Measurements from ENCODE around the gene NKAIN2. TPM values are rescaled to one million over a fixed set of nuclear protein-coding genes. Genes with fewer than 3 reads are reported as not detected.

NKAIN2 gene
- total and polyA plus RNA-seq, 2 donors (not counting 3 experiments of a cell fraction or from before 2014, with no cell fraction given), result 0.03 TPM; not detected in 1

GRCh38 chr6:124432620-124433019 lies 629.0 kb downstream of the NKAIN2 start:
- no TSS peak for BruUV-seq (replicated peaks)
- H2AFZ ChIP-seq (ENCODE audit: low read depth, low read length), result no peak overlapping the region
- H3K36me3 ChIP-seq (ENCODE audit: control insufficient read depth in 2 of 2, extremely low read depth in 1 of 2, insufficient read depth in 2 of 2, low read length in 2 of 2), result no peaks in the 10 kb centered on the region
- no peaks in the 10 kb centered on the region for H3K27me3 ChIP-seq (ENCODE audit: control insufficient read depth in 2 of 2, insufficient read depth in 2 of 2, low read length in 2 of 2)
- CTCF ChIA-PET, result no interaction called here
- no peaks in the 10 kb centered on the region for H3K9me3 ChIP-seq (replicated peaks; ENCODE audit: control insufficient read depth, insufficient read depth, low read length)
- H3K79me2 ChIP-seq (ENCODE audit: control insufficient read depth, insufficient read depth, low read length), result no peaks in the 10 kb centered on the region
- POLR2A ChIA-PET, result no interaction called here
- DNase-seq (ENCODE audit: low read depth, low spot score) (no peak), FAIRE-seq (no peak)
- TF ChIP-seq JUN (IDR thresholded peaks at IDR 0.05; ENCODE audit: borderline replicate concordance, insufficient read depth, insufficient read length, low read depth) (no peak), GATA2 (IDR thresholded peaks at IDR 0.05; ENCODE audit: insufficient read depth, insufficient read length, low read depth, low read length) (no peak), POLR2AphosphoS5 (IDR thresholded peaks at IDR 0.05; ENCODE audit: insufficient read depth, low read depth, low read length) (no peak), EZH2 (IDR thresholded peaks at IDR 0.05; ENCODE audit: borderline replicate concordance, low read depth, low read length, severe bottlenecking) (no peak), MYC (IDR thresholded peaks at IDR 0.05; ENCODE audit: low read depth, low read length) (no peak), FOS (IDR thresholded peaks at IDR 0.05; ENCODE audit: borderline replicate concordance, insufficient read depth, low read length) (no peak), MAX (IDR thresholded peaks at IDR 0.05; ENCODE audit: insufficient read depth, insufficient read length) (no peak), POLR2A (IDR thresholded peaks at IDR 0.05; ENCODE audit: low read depth, low read length) (no peak), CTCF (IDR thresholded peaks at IDR 0.05; ENCODE audit: extremely low read depth in 1 of 2, insufficient read depth in 1 of 2, low read depth in 1 of 2, low read length in 2 of 2) (no peak)
- no peaks in the 10 kb centered on the region for H3K9me1 ChIP-seq (replicated peaks; ENCODE audit: control insufficient read depth, extremely low read depth, insufficient read depth, low read length)
- H4K20me1 ChIP-seq (replicated peaks; ENCODE audit: control insufficient read depth, extremely low read depth, insufficient read depth, low read length), result no peaks in the 10 kb centered on the region
- no peak overlapping the region for H3K4me3 ChIP-seq (replicated peaks in 1 of 3; ENCODE audit: insufficient read depth in 1 of 3, low read depth in 1 of 3, low read length in 3 of 3)
- H3K4me1 ChIP-seq (ENCODE audit: control insufficient read depth, extremely low read depth, insufficient read depth, low read length), result no peaks in the 10 kb centered on the region
- no peak overlapping the region for H3K27ac ChIP-seq (ENCODE audit: insufficient read depth, low read depth, low read length)
- H3K9ac ChIP-seq (replicated peaks; ENCODE audit: extremely low read depth, insufficient read depth, low read length), result no peak overlapping the region
- intact Hi-C loops (cut with micrococcal nuclease) (no loop called here), dilution Hi-C loops (cut with MboI; ENCODE audit: extremely low pct_ligation_motif_present, low sequenced_read_pairs) (no loop called here)
- no peak overlapping the region for H3K4me2 ChIP-seq (ENCODE audit: insufficient read depth, low read length)
